C4-2B (cell line): ENCODE results near the gene MCF2L2.

Experiments used
- CTCF ChIP-seq: fragments of 450-650 bp; conservative IDR thresholded peaks from 2 replicates; pipeline ENCODE4 v1.5.1; 2017; ENCODE audit warnings: mild to moderate bottlenecking
- ZFX ChIP-seq: fragments of 450-650 bp; IDR thresholded peaks from 2 replicates; pipeline ENCODE4 v1.6.1; 2017

- TF ChIP-seq CTCF (no peak), ZFX (no peak)
Measured at GRCh38 chr3:183449791-183450190, 21.4 kb upstream of the MCF2L2 start.
